ENCODE measurements around the gene PDE7B.

Gene PDE7B

DNA sequence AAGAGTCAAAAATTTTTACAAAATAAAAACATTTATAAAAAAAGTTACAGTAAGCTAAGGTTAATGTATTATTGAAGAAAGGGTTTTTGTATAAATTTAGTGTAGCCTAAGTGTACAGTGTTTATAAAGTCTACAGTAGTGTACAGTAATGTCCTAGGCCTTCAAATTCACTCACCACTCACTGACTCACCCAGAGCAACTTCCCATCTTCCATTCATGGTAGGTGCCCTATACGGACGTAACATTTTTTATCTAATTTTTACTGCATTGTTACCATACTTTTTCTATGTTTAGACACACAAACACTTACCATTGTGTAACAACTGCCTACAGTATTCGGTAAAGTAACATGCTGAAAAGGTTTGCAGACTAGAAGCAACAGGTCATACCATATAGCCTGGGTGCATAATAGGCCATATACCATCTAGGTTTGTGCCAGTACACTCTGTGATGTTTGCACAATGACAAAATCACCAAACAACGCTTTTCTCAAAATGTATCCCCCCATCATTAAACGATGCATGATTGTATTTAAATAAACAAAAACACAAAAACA is 392.6 kb downstream of the PDE7B start:
- DNase-seq = no peak
- ATAC-seq = no peak

Data from stimulated activated naive CD8-positive, alpha-beta T cell treated with anti-CD3 and anti-CD28 coated beads, Interleukin-15, Interleukin-2, amounts not matched to agents 100 U/mL and 50 U/mL, for 24 hours (primary cell).